ENCODE data around the gene AP3S1.
"Not testable (repeated sequence)": the region's sequence is repeated elsewhere in the genome, so short reads cannot be mapped to it uniquely, and the experiment has no call there.

The AP3S1 gene

GRCh38 chr5:115815693-115816225 is 26.0 kb upstream of the AP3S1 start:
- peaks cover 22 to 24% of the 10 kb centered on the region in 2 experiments for H3K4me1 ChIP-seq (ENCODE audit: control insufficient read depth in 1 of 2, insufficient read depth in 1 of 2, low read depth in 1 of 2, low read length in 1 of 2)
- no peaks in the 10 kb centered on the region for H3K36me3 ChIP-seq
- H3K27ac ChIP-seq = no peak overlapping the region
- no peaks in the 10 kb centered on the region for H3K9me3 ChIP-seq
- no peak for TF ChIP-seq CTCF (IDR thresholded peaks at IDR 0.05)
- H3K4me3 ChIP-seq (ENCODE audit: low read depth in 1 of 2, low read length in 1 of 2) = peak overlapping the region; percentile 27 to 36
- peaks cover 97% of the 10 kb centered on the region for H3K27me3 ChIP-seq

- H3K27me3 ChIP-seq = peaks cover 90% of the 10 kb centered on the region
- H3K4me3 ChIP-seq (ENCODE audit: low read depth in 1 of 2, low read length in 1 of 2) = peak within 1 kb of the TSS; percentile 27 to 36
- no peak within 1 kb of the TSS for H3K27ac ChIP-seq
- peaks cover 27 to 28% of the 10 kb centered on the region in 2 experiments for H3K4me1 ChIP-seq (ENCODE audit: control insufficient read depth in 1 of 2, insufficient read depth in 1 of 2, low read depth in 1 of 2, low read length in 1 of 2)
- no peak for TF ChIP-seq CTCF (IDR thresholded peaks at IDR 0.05)
- H3K9me3 ChIP-seq = no peaks in the 10 kb centered on the region
- H3K36me3 ChIP-seq = no peaks in the 10 kb centered on the region
Observed at GRCh38 chr5:115816226-115817081, 25.3 kb upstream of the AP3S1 start, which contains the start of gene CDO1. TSS of gene CDO1 (minus strand) at chr5:115816659. CDS start at chr5:115816397, 262 bp downstream.

- Histone ChIP-seq H3K4me3 (ENCODE audit: low read depth in 1 of 2, low read length in 1 of 2) (no peak overlapping the region), H3K4me1 (ENCODE audit: control insufficient read depth in 1 of 2, insufficient read depth in 1 of 2, low read depth in 1 of 2, low read length in 1 of 2) (peaks cover 34 to 35% of the 10 kb centered on the region in 2 experiments), H3K27ac (no peak overlapping the region), H3K9me3 (no peaks in the 10 kb centered on the region), H3K27me3 (peaks cover 80% of the 10 kb centered on the region), H3K36me3 (no peaks in the 10 kb centered on the region)
- no peak for TF ChIP-seq CTCF (IDR thresholded peaks at IDR 0.05)
Observed at GRCh38 chr5:115817386-115817785, 24.3 kb upstream of the AP3S1 start.

GRCh38 chr5:115818821-115819220 is 22.9 kb upstream of the AP3S1 start:
- Histone ChIP-seq H3K4me1 (ENCODE audit: control insufficient read depth in 1 of 2, insufficient read depth in 1 of 2, low read depth in 1 of 2, low read length in 1 of 2) (peaks cover 28 to 34% of the 10 kb centered on the region in 2 experiments), H3K27ac (no peak overlapping the region), H3K27me3 (peaks cover 66% of the 10 kb centered on the region), H3K4me3 (ENCODE audit: low read depth in 1 of 2, low read length in 1 of 2) (no peak overlapping the region), H3K36me3 (no peaks in the 10 kb centered on the region), H3K9me3 (no peaks in the 10 kb centered on the region)
- TF ChIP-seq CTCF (IDR thresholded peaks at IDR 0.05) = no peak

GRCh38 chr5:115820846-115821245 is 20.9 kb upstream of the AP3S1 start:
- Histone ChIP-seq H3K27me3 (peaks cover 46% of the 10 kb centered on the region), H3K36me3 (no peaks in the 10 kb centered on the region), H3K9me3 (no peaks in the 10 kb centered on the region), H3K27ac (no peak overlapping the region), H3K4me1 (ENCODE audit: control insufficient read depth in 1 of 2, insufficient read depth in 1 of 2, low read depth in 1 of 2, low read length in 1 of 2) (peaks cover 22 to 30% of the 10 kb centered on the region in 2 experiments), H3K4me3 (ENCODE audit: low read depth in 1 of 2, low read length in 1 of 2) (no peak overlapping the region)
- TF ChIP-seq CTCF (IDR thresholded peaks at IDR 0.05) = no peak

GRCh38 chr5:115824983-115825382 is 16.8 kb upstream of the AP3S1 start:
- peaks cover 24% of the 10 kb centered on the region for H3K36me3 ChIP-seq
- not testable (repeated sequence) for H3K27me3 ChIP-seq; H3K4me3 ChIP-seq (ENCODE audit: low read depth in 1 of 2, low read length in 1 of 2); H3K27ac ChIP-seq; H3K9me3 ChIP-seq
- peaks cover 11 to 17% of the 10 kb centered on the region in 2 experiments for H3K4me1 ChIP-seq (ENCODE audit: control insufficient read depth in 1 of 2, insufficient read depth in 1 of 2, low read depth in 1 of 2, low read length in 1 of 2)
